Measurements from ENCODE around the gene SLC6A3.
"Not testable (repeated sequence)": the region's sequence is repeated elsewhere in the genome, so short reads cannot be mapped to it uniquely, and the experiment has no call there.

SLC6A3 gene

GRCh38 chr5:1438871-1439270 lies 6.4 kb downstream of the SLC6A3 start:
- DNase-seq, result no peak

GRCh38 chr5:1437876-1438559 lies 7.2 kb downstream of the SLC6A3 start:
- no peak for DNase-seq

GRCh38 chr5:1437226-1437829 lies 7.9 kb downstream of the SLC6A3 start:
- DNase-seq, result no peak

GRCh38 chr5:1436681-1437080 lies 8.6 kb downstream of the SLC6A3 start:
- DNase-seq, result no peak

- DNase-seq, result no peak
Observed at GRCh38 chr5:1436036-1436435, 9.2 kb downstream of the SLC6A3 start.

GRCh38 chr5:1435369-1435768 lies 9.9 kb downstream of the SLC6A3 start:
- no peak for DNase-seq

GRCh38 chr5:1432296-1432695 lies 12.9 kb downstream of the SLC6A3 start:
- no peak for DNase-seq

- DNase-seq, result no peak
Observed at GRCh38 chr5:1431896-1432295, 13.3 kb downstream of the SLC6A3 start.

GRCh38 chr5:1431021-1431811 lies 14.0 kb downstream of the SLC6A3 start:
- no peak for DNase-seq

GRCh38 chr5:1430121-1430795 lies 15.0 kb downstream of the SLC6A3 start:
- no peak for DNase-seq

- no peak for DNase-seq
Observed at GRCh38 chr5:1429496-1429895, 15.7 kb downstream of the SLC6A3 start.

- DNase-seq, result no peak
Observed at GRCh38 chr5:1429066-1429465, 16.2 kb downstream of the SLC6A3 start.

- no peak for DNase-seq
Observed at GRCh38 chr5:1428107-1428506, 17.1 kb downstream of the SLC6A3 start.

- no peak for DNase-seq
Observed at GRCh38 chr5:1424716-1425115, 20.5 kb downstream of the SLC6A3 start.

GRCh38 chr5:1423901-1424603 lies 21.2 kb downstream of the SLC6A3 start:
- no peak for DNase-seq

- not testable (repeated sequence) for DNase-seq
Observed at GRCh38 chr5:1422522-1422921, 22.7 kb downstream of the SLC6A3 start.

GRCh38 chr5:1421521-1422341 lies 23.5 kb downstream of the SLC6A3 start:
- no peak for DNase-seq

GRCh38 chr5:1420211-1421195 lies 24.7 kb downstream of the SLC6A3 start:
- no peak for DNase-seq

GRCh38 chr5:1419476-1420210 lies 25.6 kb downstream of the SLC6A3 start:
- no peak for DNase-seq

GRCh38 chr5:1418921-1419280 lies 26.3 kb downstream of the SLC6A3 start:
- DNase-seq, result no peak

All from NCI-H1048 (cell line).